Measurements from ENCODE around the gene NDST3.

NDST3 gene

DNA sequence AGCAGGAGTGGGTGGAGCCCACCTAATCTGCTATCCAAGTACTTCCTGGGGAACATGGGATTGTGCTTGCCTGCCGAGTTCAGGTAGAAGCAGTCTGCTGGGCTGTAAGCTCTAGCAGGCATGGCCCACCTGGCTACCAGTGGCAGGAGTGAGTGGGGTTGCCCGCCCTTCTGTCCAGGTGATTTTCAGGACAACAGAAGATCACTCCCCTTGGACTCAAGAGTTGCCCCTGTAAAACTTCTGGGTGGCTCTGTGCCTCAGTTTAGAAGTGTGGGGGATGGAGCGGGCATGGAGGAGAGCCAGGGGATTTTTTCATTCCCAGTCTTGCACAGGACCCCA, 43.5 kb downstream of the NDST3 start:
- DNase-seq (ENCODE audit: low read depth in 2 of 2): no peak

DNA sequence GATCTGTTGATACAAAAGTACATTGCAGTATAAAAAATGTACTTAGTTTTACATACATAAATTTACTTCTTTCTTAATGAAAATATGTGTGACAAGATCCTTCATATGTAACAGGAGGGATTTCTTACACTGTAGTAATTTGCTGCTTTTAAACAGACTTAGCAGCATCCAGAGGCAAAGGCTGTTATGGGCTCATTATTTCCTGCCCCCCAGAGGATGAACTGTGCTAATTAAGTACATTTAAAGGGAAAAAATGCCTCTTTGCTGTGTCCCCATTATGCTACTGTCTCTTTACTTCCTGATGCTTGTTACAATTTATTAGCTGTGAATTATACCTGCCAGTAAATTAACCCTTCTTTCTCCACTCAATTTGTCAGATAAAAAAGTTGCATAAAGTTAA, 47.1 kb downstream of the NDST3 start:
- no peak for DNase-seq (ENCODE audit: low read depth in 2 of 2)

DNA sequence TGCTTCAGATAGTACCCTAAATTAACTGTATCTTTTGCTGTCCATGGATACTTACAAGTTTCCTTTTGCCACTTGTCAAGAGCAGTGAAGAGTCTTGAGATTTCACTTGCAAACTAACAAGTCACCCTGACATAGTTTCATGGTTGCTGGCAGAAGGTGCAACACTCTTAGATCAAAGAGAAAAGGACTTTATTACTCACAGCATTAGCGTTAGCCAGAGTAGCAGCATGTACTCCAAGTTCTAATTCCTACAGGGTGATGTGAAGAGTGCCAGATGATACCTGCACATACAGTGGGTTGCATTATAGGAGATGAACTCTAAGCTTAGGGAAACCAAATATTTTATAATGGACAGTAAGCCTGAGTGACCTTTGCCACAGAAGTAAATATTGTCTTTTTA, 47.9 kb downstream of the NDST3 start:
- DNase-seq (ENCODE audit: low read depth in 2 of 2): no peak

DNA sequence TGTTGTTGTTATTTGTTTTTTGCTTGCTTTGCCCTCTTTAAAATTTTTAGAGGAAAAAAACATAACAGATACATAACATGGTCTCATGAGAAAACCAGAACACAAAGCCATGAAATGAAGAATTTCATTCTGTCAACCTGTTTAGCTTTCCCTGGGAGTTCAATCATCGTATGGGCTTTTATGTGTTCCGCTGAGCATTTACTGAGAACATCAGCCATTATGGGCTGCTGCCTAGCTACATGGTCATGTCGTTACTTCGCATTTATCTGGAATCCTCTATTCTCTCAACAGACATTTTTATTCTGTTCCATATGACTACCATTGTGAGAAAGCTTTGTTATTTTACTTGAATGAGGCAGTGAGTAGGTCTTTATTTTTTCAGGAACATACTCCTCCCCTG, 51.4 kb downstream of the NDST3 start:
- DNase-seq (ENCODE audit: low read depth in 2 of 2): no peak

DNA sequence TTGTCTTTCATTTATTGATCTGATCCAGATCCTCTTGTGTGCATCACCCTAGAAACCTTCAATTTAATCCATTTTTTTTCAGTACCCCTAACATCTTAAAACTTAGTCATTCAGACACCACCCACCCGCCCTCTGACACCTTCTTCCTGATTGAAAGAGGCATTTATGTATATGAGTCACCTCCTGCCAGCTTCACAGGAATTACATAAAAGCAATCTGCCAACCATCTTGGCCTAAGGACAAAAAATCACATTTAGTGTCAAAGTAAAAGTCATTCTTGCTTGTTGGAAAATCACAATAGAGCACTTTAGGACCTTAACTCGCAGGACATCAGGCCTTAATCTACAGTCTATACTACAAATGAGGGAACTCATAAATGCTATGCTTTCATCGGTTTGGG, 52.1 kb downstream of the NDST3 start:
- no peak for DNase-seq (ENCODE audit: low read depth in 2 of 2)

DNA sequence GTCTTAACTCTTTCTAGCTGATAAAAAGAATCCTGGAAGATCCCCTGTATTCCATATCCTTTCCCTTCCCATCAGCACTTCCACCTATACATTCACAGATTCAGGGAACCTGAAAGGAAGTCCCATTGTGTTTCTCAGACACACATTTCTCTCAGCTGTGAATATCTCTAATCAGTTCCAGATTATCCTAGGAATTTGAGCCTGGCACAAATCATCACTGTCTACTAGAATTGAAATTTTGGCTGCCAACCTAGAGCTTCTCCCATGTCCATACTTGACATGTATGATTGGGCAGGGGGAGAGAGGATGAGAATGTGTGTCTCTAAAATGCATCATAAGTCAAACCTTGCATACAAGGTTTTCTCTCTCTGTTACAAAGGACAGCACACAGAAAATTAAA, 53.1 kb downstream of the NDST3 start:
- no peak for DNase-seq (ENCODE audit: low read depth in 2 of 2)

DNA sequence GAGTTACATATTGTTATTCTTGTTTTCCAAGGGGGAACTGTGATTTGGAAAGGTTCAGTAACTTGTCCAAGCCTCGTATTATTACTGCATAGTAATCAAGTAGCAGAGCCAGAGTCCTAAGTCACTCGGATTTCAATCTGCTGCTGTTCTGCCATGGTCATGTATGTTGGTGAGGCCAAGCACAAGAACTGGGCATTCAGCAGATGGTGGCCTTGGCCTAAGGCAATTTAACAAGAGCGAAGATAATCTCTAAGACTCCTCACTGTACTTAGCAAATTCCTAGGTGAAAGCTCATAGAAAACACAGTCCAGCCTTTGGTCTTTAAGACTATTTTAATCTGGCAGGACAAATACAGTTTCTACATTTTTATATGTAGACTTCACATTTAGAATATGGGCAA, 64.8 kb downstream of the NDST3 start:
- no peak for DNase-seq (ENCODE audit: low read depth in 2 of 2)

DNA sequence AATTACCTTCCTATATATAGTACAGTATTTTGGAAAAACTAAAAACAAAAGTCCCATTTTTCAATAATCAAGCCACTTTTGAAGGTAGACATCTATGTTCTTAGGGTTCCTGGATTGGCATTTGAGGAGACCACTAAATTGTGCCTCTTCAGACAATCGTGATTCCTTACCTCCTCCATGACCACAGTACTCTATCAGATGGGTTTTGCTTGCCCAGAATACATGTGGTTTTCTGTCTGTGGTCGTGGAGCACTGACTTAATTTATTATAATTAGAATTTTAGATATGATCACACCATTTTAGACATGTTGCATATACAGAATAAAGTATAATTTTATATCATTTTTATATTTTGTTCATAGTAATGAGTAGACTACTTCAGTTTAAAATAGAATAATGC, 67.9 kb downstream of the NDST3 start:
- DNase-seq (ENCODE audit: low read depth in 2 of 2): no peak

DNA sequence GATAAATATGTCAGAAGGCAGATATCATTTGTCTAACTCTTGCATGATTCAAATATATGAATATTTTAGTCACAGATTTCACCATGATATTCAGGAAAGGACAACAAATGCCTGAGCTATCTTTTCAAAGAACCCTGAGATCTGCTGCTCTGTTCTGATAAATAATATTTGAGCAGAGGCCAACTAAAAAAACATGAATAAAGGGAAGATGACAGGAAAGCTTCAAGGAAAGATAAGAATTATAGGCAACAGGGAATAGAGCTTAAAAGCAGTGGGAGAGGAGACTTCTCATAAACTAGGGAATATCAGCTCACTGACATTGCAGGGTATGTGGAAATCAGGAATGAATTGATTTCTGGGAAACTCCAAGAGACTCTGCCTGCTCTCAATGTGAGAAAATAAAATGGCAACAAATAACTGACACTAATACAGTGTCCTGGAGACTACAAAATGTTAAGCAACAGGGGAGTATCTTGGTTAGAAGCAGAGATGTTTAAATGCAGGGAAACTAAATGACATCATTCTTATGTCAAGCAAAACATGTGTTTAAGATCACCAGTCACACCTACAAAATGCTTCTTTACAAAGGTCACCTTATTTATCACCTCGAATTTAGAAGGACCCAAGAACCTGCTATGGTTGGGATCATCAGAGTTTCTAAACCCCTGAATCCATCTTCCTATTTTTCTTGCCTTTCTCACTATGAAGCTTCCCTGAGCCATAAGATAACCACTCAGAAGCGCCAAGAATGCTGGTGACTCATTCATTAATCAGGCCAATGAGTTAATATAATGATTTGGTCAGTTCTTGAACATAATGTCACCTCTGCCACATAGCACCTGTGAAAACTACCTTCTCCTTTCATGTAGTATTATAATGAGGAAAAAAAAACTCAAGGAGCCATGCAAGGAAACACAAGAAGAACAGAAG, 78.1 kb downstream of the NDST3 start:
- DNase-seq (ENCODE audit: low read depth in 2 of 2): no peak

DNA sequence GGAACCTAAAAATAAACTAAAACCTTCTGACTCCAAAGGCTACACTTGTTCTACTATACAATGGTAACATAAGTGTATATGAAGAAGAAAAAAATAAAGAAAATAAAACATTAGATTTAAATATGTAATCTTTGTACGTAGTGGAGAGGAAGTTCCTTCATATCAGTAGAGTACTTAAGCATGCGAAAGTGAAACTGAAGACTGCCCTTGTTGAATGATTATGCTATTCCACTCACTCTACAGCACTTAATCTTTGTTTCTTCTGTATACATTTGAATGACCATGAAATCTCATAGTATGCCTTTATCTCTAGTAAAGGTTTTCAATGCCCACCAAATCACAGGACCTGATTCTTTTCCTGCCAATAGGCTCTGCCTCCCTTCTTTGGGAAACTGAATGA, 78.9 kb downstream of the NDST3 start:
- no peak for DNase-seq (ENCODE audit: low read depth in 2 of 2)

DNA sequence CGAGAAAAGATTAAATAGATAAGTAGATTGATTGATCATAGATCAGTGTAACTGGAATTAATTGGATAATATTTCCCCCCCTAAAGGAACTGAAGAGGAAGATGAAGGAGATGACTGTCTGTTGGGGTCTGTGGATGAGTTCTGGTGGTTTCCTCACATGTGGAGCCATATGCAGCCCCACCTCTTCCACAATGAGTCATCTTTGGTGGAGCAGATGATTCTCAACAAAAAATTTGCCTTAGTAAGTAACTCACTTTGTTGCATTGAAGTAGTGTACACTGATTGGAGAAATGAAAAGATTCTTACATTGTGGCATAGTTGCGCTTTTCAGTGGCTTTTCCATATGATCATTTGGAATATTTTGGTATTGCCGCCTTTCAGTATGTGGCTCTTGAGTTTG, 80.4 kb downstream of the NDST3 start:
- DNase-seq (ENCODE audit: low read depth in 2 of 2): no peak

DNA sequence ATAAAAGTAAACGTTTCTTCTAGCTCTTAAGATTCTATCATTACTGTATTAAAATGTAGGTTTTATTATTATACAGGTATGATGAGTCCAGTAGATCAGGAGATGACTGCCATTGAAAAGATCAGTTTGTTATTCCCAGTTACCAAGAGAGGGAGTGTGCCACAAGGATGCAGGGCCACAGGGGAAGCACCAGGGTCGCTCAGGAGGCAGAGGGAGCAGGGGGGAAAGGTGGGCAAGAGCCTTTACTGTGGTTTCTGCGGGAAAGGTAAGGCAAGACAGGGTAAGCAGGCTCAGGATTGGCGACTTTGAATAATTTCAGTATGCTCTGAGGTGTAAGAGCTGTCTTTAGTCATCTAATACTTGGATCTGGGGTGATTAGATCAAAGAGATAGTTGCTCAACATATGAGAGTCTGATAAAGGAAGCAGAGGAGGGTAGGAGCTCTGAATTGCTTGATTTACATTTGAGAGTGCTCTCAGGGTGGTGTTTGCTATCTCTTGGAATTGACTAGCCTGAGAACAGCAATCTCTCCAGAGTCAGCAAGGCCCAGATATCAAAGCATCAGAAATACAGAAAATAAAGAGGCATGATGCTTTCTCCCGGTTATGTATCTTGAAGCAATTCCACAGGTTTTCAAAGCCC, 86.0 kb downstream of the NDST3 start:
- no peak for DNase-seq (ENCODE audit: low read depth in 2 of 2)

DNA sequence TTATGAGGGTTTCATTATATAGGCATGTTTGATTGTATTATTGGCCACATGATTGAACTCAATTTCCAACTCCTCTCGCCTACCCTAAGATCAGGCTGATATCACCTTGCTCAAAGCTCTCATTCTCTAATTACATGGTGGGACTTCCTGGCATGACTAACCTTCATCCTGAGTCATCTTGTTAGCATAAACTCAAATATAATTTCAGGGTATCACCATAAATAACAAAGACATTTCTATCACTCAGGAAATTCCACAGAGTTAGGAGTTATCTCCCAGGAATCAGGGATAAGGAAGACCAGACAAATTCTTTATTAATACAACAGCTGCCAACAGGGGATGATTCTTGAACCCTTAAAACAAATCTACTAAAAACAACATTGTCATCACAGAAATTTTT, 90.7 kb downstream of the NDST3 start:
- no peak for DNase-seq (ENCODE audit: low read depth in 2 of 2)

DNA sequence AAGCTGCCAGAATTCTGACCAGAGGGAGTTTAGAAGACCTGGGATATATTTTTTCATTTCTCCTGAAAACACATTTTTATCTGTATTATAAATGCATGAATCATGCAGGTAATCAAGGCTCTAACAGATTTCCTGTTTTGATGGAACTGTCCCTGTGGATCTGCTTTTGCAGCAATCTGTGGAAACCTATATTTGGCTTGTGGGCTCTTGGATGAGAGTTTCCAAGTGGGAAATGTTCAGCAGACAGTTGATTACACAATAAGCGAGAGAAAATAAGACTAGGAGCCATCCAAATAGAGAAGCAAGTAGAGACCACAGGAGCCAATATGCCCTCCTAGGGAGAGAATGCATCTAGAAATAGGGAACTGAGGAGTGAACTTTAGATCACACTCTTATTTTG, 105.0 kb downstream of the NDST3 start:
- no peak for DNase-seq (ENCODE audit: low read depth in 2 of 2)

DNA sequence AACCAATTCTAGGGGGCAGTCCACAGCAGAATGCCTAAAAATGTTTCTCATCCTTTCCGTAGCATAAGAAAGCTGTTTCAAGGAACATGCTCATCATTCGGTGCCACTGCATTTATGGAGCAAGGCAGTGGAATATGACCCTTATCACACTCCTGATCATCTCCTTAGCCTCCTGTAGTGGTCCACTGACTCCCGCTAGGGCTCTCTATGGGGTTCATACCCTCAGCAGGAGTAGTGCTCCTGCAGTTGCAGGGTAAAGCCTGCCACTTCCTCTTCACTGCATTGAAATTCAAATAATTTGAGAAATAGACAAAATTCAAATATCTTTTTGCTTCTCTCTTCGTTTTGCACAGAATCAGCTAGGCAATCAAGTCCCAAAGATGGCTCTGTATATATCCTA, 107.0 kb downstream of the NDST3 start:
- no peak for DNase-seq (ENCODE audit: low read depth in 2 of 2)

DNA sequence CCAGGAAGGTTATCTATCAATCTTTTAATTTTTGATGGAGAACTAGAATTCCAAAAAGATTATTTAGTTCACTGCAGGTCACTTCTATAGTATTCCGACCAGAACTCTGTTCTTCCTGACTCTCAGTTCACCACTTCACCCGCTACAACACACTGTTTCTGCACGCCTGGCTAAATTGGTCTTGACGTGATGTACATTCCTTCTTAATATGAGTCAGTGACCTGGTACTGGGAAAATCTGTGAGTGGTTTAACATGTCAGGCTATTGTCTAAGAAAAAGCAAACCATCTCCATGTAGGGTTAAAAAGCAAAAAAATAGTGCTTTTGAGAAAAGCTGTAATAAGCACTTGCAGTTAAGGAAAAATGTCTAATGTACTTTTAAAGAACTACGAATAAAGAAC, 120.4 kb downstream of the NDST3 start:
- no peak for DNase-seq (ENCODE audit: low read depth in 2 of 2)

DNA sequence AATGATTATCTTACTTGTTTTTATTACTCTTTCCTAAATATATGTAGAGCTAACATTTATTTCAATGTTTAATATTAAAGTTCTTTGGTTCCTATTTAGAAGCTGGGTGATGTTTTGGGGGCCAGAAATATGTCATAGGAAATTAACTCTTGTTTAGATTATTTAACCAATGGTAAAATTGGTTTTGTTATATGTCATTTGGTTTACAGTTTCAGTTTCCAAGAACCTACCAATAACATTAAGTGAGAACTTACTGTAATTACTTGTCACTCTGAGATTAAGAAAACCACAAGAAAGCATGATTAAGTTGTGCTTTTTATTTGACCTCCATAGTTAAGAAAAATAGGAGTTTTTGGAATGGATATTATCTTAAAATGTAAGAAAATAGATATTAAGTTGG, 121.2 kb downstream of the NDST3 start:
- DNase-seq (ENCODE audit: low read depth in 2 of 2): no peak

DNA sequence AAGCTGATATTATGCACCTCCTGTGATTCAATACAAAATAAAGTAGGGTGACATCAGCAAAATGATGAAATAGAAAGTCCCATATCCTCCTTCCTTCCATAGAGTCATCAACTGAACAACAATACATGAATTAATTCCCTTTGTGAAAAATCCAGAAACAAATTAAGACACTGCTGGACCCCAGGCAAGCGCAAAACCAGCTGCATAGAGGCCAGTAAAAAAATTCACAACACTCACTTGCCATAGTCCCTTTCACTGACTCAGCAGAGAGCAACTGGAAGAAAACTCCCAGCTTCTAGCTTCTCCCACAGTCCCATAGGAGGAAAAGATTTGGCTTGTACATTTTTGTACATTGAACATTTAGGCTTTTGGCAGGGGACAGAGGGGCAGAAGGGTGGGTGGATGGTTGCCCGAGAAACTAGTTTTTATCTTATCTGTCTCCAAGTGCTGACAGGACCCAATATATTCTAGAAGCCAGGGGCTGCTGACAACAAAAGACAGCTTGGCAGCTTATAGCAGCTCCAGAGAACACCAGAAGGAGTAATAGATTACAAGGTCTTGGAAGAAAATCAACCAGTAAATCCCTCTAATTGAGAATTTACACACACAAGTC, 124.6 kb downstream of the NDST3 start:
- DNase-seq (ENCODE audit: low read depth in 2 of 2): no peak

DNA sequence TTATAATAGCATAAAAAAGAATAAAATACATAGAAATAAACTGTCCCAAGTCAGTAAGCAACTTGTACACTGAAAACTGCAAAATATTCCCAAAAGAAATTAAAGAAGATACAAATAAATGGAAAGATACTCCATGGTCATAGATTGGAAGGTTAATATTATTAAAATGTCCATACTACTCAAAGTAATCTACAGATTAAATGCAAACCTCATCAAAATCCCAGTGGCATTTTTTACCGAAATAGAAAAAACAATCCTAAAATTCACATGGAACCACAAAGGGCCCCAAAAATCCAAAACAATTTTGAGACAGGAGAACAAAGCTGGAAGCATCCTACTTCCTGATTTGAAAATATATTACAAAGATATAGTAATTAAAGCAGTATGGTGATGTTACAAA, 133.0 kb downstream of the NDST3 start:
- no peak for DNase-seq (ENCODE audit: low read depth in 2 of 2)

DNA sequence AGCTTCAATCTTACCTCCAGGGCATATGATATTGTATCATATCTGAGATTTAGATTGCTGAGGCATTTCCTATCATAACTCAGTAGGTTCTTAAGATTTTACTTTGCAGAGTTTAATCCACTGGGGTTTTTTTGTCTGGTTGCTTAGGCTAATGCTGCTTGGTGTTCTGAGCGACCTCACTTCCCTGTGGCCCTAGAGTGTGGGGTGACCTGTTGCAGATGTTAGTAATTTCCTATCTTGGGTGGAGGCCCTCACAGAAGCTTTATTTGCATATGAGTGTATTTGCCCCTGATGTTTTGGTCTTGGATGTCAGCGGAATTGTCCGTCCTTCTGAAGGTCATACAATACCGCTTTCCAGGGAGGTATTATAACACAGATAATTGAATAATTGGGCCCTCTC, 137.1 kb downstream of the NDST3 start:
- no peak for DNase-seq (ENCODE audit: low read depth in 2 of 2)

DNA sequence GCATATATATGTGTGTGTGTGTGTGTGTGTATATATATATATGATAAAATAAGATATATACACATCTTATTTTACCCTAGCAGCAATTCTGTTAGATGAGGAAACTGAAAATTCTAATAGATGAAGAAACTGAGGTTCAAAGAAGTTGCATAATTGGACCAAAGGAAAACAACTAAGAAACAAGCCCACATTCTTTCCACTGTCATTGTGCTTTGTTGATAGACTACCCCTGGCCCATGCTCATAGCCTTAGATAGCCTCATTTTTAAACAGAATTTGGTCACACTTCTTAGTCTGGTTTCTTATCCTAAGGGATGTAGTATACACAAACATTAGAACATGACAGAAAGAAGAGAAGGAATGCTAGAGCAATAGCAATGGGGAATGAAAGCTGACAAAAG, 138.8 kb downstream of the NDST3 start:
- no peak for DNase-seq (ENCODE audit: low read depth in 2 of 2)

DNA sequence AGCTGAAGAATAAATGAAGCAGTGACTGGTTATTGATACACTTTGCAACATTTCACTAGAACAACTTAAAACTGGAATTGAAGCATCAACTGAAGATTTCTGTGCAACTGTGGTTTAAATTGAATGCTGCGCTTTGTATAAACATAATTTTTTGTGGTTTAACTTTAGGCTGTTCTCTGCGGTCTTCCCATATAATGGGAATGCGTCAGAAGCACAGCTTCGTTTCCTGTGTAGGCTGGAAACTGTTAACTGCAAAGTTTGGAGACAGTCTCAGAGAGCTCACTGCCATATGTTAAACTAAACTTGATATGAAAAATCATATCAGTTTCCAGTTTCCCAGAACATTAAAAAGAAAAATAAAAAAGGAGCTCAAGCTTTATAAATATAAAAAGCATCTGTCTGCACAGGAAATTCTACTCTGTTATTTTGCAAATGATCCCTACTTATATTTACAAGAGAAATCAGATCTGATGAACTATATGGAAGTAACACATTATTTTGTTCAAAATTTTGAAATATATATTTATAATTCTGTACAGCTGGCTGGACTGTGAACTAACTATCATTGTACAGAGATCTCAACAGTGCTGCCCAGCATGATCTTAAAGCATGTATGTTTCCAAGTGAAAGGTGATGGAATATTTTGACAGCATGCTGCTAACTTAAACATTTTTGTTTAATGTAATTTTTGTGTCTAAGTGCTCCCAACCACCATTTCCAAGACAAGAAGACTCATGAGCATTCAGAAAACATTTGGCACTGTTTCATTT, 139.9 kb downstream of the NDST3 start:
- no peak for DNase-seq (ENCODE audit: low read depth in 2 of 2)

Data from stimulated activated CD8-positive, alpha-beta memory T cell treated with anti-CD3 and anti-CD28 coated beads, Interleukin-7, amount 100 ng/mL, for 1 hour (primary cell).